ENCODE measurements around the gene SLC24A2.

GRCh38 chr9:19746223-19746622 is 42.6 kb downstream of the SLC24A2 start:
- TF ChIP-seq POLR2A (IDR thresholded peaks at IDR 0.05; ENCODE audit: low read depth, low read length) (no peak), POLR2AphosphoS5 (IDR thresholded peaks at IDR 0.05; ENCODE audit: low read depth, low read length) (no peak)

Measured in GM12892 (cell line).